PC-3 (cell line): Measurements from ENCODE around the gene SCMH1.

Experiments used
- CTCF ChIP-seq: fragments of 300-600 bp; sonication (generic); conservative IDR thresholded peaks from 2 replicates; pipeline ENCODE4 v1.5.1; 2017; ENCODE audit warnings: antibody characterized with exemption, low read depth, mild to moderate bottlenecking, low read length
- EZH2 ChIP-seq: fragments of 300-600 bp; sonication (generic); IDR thresholded peaks from one replicate; pipeline ENCODE4 v1.6.1; 2017; ENCODE audit warnings: antibody characterized with exemption, mild to moderate bottlenecking, low read length; ENCODE audit not compliant: unreplicated experiment
- EZH2phosphoT487 ChIP-seq: fragments of 300-600 bp; sonication (generic); IDR thresholded peaks from 2 replicates; pipeline ENCODE4 v1.6.1; 2018; ENCODE audit warnings: mild to moderate bottlenecking, antibody characterized with exemption, low read length, borderline replicate concordance

GRCh38 chr1:41278076-41278475, 36.0 kb upstream of the SCMH1 start:
- no peak for TF ChIP-seq EZH2
- TF ChIP-seq CTCF = no peak
- TF ChIP-seq EZH2phosphoT487 = no peak
